IPS-NIHi7 (cell line): ENCODE results near the gene CD151.

Experiments used
- DNase-seq: peaks from one replicate; pipeline ENCODE4 v3.0.0; 2012; ENCODE audit warnings: mixed read lengths; ENCODE audit errors: extremely low spot score

The CD151 gene

GRCh38 chr11:832529-833113 is at the start of gene CD151:
Gene CD151, plus strand, starts transcription at chr11:832952. Its CDS starts 3,118 bp downstream, at chr11:836070.
- DNase-seq, result peak; percentile 60

- DNase-seq, result peak; percentile 90
Observed at GRCh38 chr11:783581-784015, 49.2 kb upstream of the CD151 start.

GRCh38 chr11:786235-787083 is 46.3 kb upstream of the CD151 start:
- DNase-seq, result no peak

GRCh38 chr11:787084-787675 is 45.6 kb upstream of the CD151 start:
- DNase-seq, result no peak

- DNase-seq, result no peak
Observed at GRCh38 chr11:788009-788640, 44.6 kb upstream of the CD151 start.

- DNase-seq, result no peak
Observed at GRCh38 chr11:788953-789940, 43.5 kb upstream of the CD151 start.

GRCh38 chr11:789943-790342 is 42.8 kb upstream of the CD151 start, which contains the start of gene CEND1:
Gene CEND1, minus strand, starts transcription at chr11:790090. Its CDS starts 1,514 bp downstream, at chr11:788576.
- DNase-seq, result peak; percentile 63

GRCh38 chr11:790721-791564 is 41.8 kb upstream of the CD151 start:
- DNase-seq, result peak; percentile 73

- DNase-seq, result no peak
Observed at GRCh38 chr11:791658-792534, 40.9 kb upstream of the CD151 start.

- no peak for DNase-seq
Observed at GRCh38 chr11:792535-792821, 40.3 kb upstream of the CD151 start.

- DNase-seq, result no peak
Observed at GRCh38 chr11:792873-793272, 39.9 kb upstream of the CD151 start.

- DNase-seq, result no peak
Observed at GRCh38 chr11:793556-793955, 39.2 kb upstream of the CD151 start.

- DNase-seq, result no peak
Observed at GRCh38 chr11:794013-794765, 38.6 kb upstream of the CD151 start.

GRCh38 chr11:794766-795633 is 37.8 kb upstream of the CD151 start:
- no peak for DNase-seq

- DNase-seq, result peak; percentile 45
Observed at GRCh38 chr11:795634-796564, 36.9 kb upstream of the CD151 start.

GRCh38 chr11:796565-797295 is 36.0 kb upstream of the CD151 start:
- no peak for DNase-seq
